NT2/D1 (cell line): Measurements from ENCODE around the gene RNFT1.

Experiments
- SUZ12 ChIP-seq: IDR thresholded peaks from 2 replicates; pipeline ENCODE4 v1.6.1; 2011; ENCODE audit not compliant: insufficient read length, insufficient read depth; ENCODE audit errors: extremely low read depth
- YY1 ChIP-seq: IDR thresholded peaks from 2 replicates; pipeline ENCODE4 v1.6.1; 2011; ENCODE audit not compliant: insufficient read length, insufficient read depth
- ZNF274 ChIP-seq: IDR thresholded peaks from 2 replicates; pipeline ENCODE4 v1.6.1; 2011; ENCODE audit warnings: mild to moderate bottlenecking, low read depth, low read length

DNA sequence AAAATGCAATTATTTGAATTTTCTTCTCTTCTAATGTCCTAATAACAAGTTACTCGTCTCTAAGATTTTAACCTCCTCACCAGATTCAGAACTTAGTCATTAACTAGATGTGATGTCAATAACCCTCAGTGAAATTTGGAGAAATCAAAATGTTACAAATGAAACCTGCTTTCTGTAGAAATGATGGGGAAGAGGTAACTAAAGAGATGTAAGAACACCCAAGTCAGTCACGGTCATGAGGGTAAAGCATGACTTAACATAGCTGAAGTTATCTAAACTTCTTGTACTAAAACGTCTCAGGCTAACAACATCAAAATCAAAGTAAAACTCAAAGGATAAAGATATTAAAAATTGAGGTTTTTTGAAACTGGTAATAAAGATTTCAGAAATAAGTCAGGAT, 9.7 kb downstream of the RNFT1 start:
- TF ChIP-seq SUZ12 (no peak), YY1 (no peak), ZNF274 (no peak)
